WTC11 (cell line): ENCODE measurements around the gene LYL1.
A peak's percentile ranks its signal among the peaks of the same experiment; 100 is the strongest.

Source experiments
- CREB1 ChIP-seq: sonication (generic); formaldehyde crosslinking; IDR thresholded peaks from 2 replicates; pipeline ENCODE4 v1.8.0; 2023; ENCODE audit warnings: mild to moderate bottlenecking, missing genetic modification reagents
- ETV6 ChIP-seq: sonication (generic); formaldehyde crosslinking; IDR thresholded peaks from 2 replicates; pipeline ENCODE4 v1.8.1; 2022; ENCODE audit warnings: mild to moderate bottlenecking, missing genetic modification reagents
- FOXK1 ChIP-seq: sonication (generic); formaldehyde crosslinking; IDR thresholded peaks from 2 replicates; pipeline ENCODE4 v1.8.0; 2022; ENCODE audit warnings: mild to moderate bottlenecking, moderate library complexity, missing genetic modification reagents
- JUN ChIP-seq: sonication (generic); formaldehyde crosslinking; IDR thresholded peaks from 2 replicates; pipeline ENCODE4 v1.8.0; 2023; ENCODE audit warnings: mild to moderate bottlenecking, missing genetic modification reagents
- NFYB ChIP-seq: sonication (generic); formaldehyde crosslinking; conservative IDR thresholded peaks from 2 replicates; pipeline ENCODE4 v1.8.0; 2022; ENCODE audit warnings: low read depth, missing genetic modification reagents
- SP1 ChIP-seq: sonication (generic); formaldehyde crosslinking; conservative IDR thresholded peaks from 2 replicates; pipeline ENCODE4 v1.8.1; 2022; ENCODE audit warnings: missing genetic modification reagents
- TF ChIP-seq, protein P1 (sequence below): fragments of 200-600 bp; IDR thresholded peaks from 2 replicates; pipeline ENCODE4 v1.8.0; 2022; ENCODE audit warnings: antibody characterized with exemption
- TF ChIP-seq, protein P2 (sequence below): sonication (generic); formaldehyde crosslinking; IDR thresholded peaks from 2 replicates; pipeline ENCODE4 v1.8.1; 2023; ENCODE audit warnings: mild to moderate bottlenecking, missing genetic modification reagents, moderate library complexity
- TF ChIP-seq, protein P3 (sequence below): sonication (generic); formaldehyde crosslinking; IDR thresholded peaks from 2 replicates; pipeline ENCODE4 v1.8.0; 2022; ENCODE audit warnings: mild to moderate bottlenecking, missing genetic modification reagents
- TF ChIP-seq, protein P4 (sequence below): sonication (generic); formaldehyde crosslinking; conservative IDR thresholded peaks from 2 replicates; pipeline ENCODE4 v1.8.1; 2022; ENCODE audit warnings: mild to moderate bottlenecking, missing genetic modification reagents
- TF ChIP-seq, protein P5 (sequence below): sonication (generic); formaldehyde crosslinking; IDR thresholded peaks from 2 replicates; pipeline ENCODE4 v1.8.0; 2022; ENCODE audit warnings: mild to moderate bottlenecking, missing genetic modification reagents
- TF ChIP-seq, protein P6 (sequence below): sonication (generic); formaldehyde crosslinking; IDR thresholded peaks from 2 replicates; pipeline ENCODE4 v1.8.1; 2023; ENCODE audit warnings: mild to moderate bottlenecking, missing genetic modification reagents, moderate library complexity

DNA sequence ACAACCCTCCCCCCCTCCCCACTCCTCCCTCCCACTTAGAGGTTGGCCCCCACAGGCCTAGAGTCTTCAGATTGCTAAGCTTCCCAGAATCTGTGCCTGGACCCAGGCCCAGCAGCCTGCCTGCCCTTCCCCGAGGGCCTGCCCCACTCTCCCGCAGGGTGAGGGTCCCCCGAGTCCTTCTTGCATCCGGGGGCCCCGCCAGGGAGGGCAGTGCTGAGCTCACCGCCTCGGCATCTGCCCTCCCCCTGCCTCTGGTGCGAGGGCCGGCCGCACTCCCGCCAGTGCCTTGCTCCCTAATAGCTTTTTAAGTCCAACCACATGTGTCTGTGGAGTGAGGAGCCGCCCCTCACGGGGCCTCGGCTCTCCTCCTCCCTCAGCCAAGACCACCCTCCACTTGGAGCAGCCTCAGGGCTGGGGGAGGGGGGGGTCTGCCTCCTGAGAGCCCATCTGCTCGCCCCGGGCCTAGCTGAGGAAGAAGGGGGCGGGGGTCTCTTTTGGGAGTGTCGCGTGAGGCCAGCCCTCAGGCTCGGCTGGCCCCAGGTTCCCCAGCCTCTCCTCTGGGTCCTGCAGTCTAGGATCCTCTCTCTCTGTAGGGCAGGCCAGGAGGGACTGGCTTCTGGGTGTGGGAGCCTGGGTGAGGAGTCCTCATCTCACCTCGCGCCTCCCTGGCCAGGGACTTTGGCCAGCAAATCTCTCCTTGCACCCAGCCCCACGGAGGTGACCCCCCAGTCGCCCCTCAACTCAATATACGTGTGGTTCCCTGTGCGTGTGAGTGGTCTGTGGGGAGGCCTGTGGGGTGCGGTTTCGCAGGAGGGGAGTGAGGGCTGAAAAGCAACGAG, 47.2 kb downstream of the LYL1 start:
- TF ChIP-seq, protein P1, sequence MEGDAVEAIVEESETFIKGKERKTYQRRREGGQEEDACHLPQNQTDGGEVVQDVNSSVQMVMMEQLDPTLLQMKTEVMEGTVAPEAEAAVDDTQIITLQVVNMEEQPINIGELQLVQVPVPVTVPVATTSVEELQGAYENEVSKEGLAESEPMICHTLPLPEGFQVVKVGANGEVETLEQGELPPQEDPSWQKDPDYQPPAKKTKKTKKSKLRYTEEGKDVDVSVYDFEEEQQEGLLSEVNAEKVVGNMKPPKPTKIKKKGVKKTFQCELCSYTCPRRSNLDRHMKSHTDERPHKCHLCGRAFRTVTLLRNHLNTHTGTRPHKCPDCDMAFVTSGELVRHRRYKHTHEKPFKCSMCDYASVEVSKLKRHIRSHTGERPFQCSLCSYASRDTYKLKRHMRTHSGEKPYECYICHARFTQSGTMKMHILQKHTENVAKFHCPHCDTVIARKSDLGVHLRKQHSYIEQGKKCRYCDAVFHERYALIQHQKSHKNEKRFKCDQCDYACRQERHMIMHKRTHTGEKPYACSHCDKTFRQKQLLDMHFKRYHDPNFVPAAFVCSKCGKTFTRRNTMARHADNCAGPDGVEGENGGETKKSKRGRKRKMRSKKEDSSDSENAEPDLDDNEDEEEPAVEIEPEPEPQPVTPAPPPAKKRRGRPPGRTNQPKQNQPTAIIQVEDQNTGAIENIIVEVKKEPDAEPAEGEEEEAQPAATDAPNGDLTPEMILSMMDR = no peak
- TF ChIP-seq, protein P2, sequence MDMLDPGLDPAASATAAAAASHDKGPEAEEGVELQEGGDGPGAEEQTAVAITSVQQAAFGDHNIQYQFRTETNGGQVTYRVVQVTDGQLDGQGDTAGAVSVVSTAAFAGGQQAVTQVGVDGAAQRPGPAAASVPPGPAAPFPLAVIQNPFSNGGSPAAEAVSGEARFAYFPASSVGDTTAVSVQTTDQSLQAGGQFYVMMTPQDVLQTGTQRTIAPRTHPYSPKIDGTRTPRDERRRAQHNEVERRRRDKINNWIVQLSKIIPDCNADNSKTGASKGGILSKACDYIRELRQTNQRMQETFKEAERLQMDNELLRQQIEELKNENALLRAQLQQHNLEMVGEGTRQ (CRISPR knock-in tag) = no peak
- TF ChIP-seq JUN (CRISPR knock-in tag) (0 out of 2 replicates have a peak, but pooled peaks have one; percentile 17), SP1 (CRISPR knock-in tag) (no peak), CREB1 (no peak), NFYB (CRISPR knock-in tag) (no peak), FOXK1 (CRISPR knock-in tag) (no peak), ETV6 (no peak)
- TF ChIP-seq, protein P3, sequence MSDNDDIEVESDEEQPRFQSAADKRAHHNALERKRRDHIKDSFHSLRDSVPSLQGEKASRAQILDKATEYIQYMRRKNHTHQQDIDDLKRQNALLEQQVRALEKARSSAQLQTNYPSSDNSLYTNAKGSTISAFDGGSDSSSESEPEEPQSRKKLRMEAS (CRISPR knock-in tag) = no peak; the same call in 1 of the 2 replicates
- TF ChIP-seq, protein P4, sequence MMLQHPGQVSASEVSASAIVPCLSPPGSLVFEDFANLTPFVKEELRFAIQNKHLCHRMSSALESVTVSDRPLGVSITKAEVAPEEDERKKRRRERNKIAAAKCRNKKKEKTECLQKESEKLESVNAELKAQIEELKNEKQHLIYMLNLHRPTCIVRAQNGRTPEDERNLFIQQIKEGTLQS (CRISPR knock-in tag) = no peak
- TF ChIP-seq, protein P5, sequence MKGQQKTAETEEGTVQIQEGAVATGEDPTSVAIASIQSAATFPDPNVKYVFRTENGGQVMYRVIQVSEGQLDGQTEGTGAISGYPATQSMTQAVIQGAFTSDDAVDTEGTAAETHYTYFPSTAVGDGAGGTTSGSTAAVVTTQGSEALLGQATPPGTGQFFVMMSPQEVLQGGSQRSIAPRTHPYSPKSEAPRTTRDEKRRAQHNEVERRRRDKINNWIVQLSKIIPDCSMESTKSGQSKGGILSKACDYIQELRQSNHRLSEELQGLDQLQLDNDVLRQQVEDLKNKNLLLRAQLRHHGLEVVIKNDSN (CRISPR knock-in tag) = no peak
- TF ChIP-seq, protein P6, sequence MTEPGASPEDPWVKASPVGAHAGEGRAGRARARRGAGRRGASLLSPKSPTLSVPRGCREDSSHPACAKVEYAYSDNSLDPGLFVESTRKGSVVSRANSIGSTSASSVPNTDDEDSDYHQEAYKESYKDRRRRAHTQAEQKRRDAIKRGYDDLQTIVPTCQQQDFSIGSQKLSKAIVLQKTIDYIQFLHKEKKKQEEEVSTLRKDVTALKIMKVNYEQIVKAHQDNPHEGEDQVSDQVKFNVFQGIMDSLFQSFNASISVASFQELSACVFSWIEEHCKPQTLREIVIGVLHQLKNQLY (CRISPR knock-in tag) = no peak
